ENCODE measurements around the gene DUS2.
A peak's percentile ranks its signal among the peaks of the same experiment; 100 is the strongest.
"Not testable (repeated sequence)": the region's sequence is repeated elsewhere in the genome, so short reads cannot be mapped to it uniquely, and the experiment has no call there.

DUS2 gene

GRCh38 chr16:68000450-68000849, 22.6 kb upstream of the DUS2 start:
- FAIRE-seq (no peak), DNase-seq (ENCODE audit: insufficient read length) (no peak)
- TF ChIP-seq TAF1 (IDR thresholded peaks at IDR 0.05; ENCODE audit: borderline replicate concordance, low read depth, low read length) = no peak
- no peak for TF ChIP-seq POLR2A (IDR thresholded peaks at IDR 0.05; ENCODE audit: low read depth, low read length)
- TF ChIP-seq POLR2AphosphoS5 (IDR thresholded peaks at IDR 0.05; ENCODE audit: low read depth, low read length) = no peak

GRCh38 chr16:68003031-68003430, 20.1 kb upstream of the DUS2 start:
- no peak for TF ChIP-seq POLR2AphosphoS5 (IDR thresholded peaks at IDR 0.05; ENCODE audit: low read depth, low read length)
- no peak for TF ChIP-seq TAF1 (IDR thresholded peaks at IDR 0.05; ENCODE audit: borderline replicate concordance, low read depth, low read length)
- TF ChIP-seq POLR2A (IDR thresholded peaks at IDR 0.05; ENCODE audit: low read depth, low read length) = no peak
- no peak for FAIRE-seq
- DNase-seq (ENCODE audit: insufficient read length) = no peak

DNA sequence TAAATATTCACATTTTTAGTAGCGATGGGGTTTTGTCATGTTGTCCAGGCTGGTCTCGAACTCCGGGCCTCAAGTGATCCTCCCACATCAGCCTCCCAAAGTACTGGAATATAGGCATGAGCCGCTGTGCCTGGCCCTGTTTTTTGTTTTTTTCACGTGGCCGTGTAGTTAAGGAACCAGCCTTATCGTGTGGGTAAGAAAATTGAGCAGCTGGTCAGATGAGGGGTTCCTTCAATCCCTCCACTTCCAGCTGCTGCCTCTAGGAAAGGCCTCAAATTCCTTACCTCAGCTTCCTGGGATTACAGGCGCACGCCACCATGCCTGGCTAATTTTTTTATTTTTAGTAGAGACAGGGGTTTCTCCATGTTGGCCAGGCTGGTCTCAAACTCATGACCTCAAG, 17.9 kb upstream of the DUS2 start:
- no peak for DNase-seq (ENCODE audit: insufficient read length)
- FAIRE-seq = no peak

GRCh38 chr16:68005786-68006286, 17.2 kb upstream of the DUS2 start:
- DNase-seq (ENCODE audit: insufficient read length) = no peak
- peak; percentile 56 for FAIRE-seq
- TF ChIP-seq POLR2AphosphoS5 (IDR thresholded peaks at IDR 0.05; ENCODE audit: low read depth, low read length) (no peak), POLR2A (IDR thresholded peaks at IDR 0.05; ENCODE audit: low read depth, low read length) (no peak), TAF1 (IDR thresholded peaks at IDR 0.05; ENCODE audit: borderline replicate concordance, low read depth, low read length) (no peak)

More for the DNA sequence above, 17.9 kb upstream of the DUS2 start:
- TF ChIP-seq POLR2AphosphoS5 (IDR thresholded peaks at IDR 0.05; ENCODE audit: low read depth, low read length) (no peak), POLR2A (IDR thresholded peaks at IDR 0.05; ENCODE audit: low read depth, low read length) (no peak), TAF1 (IDR thresholded peaks at IDR 0.05; ENCODE audit: borderline replicate concordance, low read depth, low read length) (no peak)

- DNase-seq (ENCODE audit: insufficient read length) (no peak), FAIRE-seq (no peak)
- no peak for TF ChIP-seq TAF1 (IDR thresholded peaks at IDR 0.05; ENCODE audit: borderline replicate concordance, low read depth, low read length)
- no peak for TF ChIP-seq POLR2A (IDR thresholded peaks at IDR 0.05; ENCODE audit: low read depth, low read length)
- TF ChIP-seq POLR2AphosphoS5 (IDR thresholded peaks at IDR 0.05; ENCODE audit: low read depth, low read length) = no peak
These were observed 13.8 kb upstream of the DUS2 start for GRCh38 chr16:68009157-68009735.

GRCh38 chr16:68009872-68010271, 13.2 kb upstream of the DUS2 start:
- FAIRE-seq; DNase-seq (ENCODE audit: insufficient read length): not testable (repeated sequence)

DNA sequence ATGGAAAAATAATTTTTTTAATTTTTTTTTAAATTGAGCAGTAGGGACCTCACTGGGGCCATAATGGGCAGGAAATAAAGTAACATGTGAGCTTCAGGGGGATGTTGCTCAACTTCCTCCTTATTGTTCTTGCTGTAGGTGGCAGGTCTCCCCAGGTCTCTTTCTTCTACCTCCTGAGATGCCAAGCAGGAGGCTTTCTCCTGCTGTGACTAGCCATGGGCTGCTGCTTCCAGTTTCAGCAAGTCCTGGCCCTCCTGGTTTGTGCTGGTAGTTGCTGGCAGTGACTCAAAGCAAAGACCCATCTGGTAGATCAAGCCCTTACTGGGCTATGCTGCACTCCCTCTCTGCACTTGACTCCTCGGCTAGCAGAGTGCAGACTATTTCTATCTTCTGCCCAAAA, 9.6 kb upstream of the DUS2 start:
- TF ChIP-seq TAF1 (IDR thresholded peaks at IDR 0.05; ENCODE audit: borderline replicate concordance, low read depth, low read length) (no peak), POLR2A (IDR thresholded peaks at IDR 0.05; ENCODE audit: low read depth, low read length) (no peak), POLR2AphosphoS5 (IDR thresholded peaks at IDR 0.05; ENCODE audit: low read depth, low read length) (no peak)
- no peak for FAIRE-seq
- no peak for DNase-seq (ENCODE audit: insufficient read length)

- DNase-seq (ENCODE audit: insufficient read length) (no peak), FAIRE-seq (no peak)
- TF ChIP-seq POLR2A (IDR thresholded peaks at IDR 0.05; ENCODE audit: low read depth, low read length) (no peak), POLR2AphosphoS5 (IDR thresholded peaks at IDR 0.05; ENCODE audit: low read depth, low read length) (no peak), TAF1 (IDR thresholded peaks at IDR 0.05; ENCODE audit: borderline replicate concordance, low read depth, low read length) (no peak)
These were observed 7.4 kb upstream of the DUS2 start, which contains the start of gene DPEP2NB for GRCh38 chr16:68015681-68016080. DPEP2NB (minus strand) TSS chr16:68015911; CDS start chr16:68015770, 141 bp downstream.

DNA sequence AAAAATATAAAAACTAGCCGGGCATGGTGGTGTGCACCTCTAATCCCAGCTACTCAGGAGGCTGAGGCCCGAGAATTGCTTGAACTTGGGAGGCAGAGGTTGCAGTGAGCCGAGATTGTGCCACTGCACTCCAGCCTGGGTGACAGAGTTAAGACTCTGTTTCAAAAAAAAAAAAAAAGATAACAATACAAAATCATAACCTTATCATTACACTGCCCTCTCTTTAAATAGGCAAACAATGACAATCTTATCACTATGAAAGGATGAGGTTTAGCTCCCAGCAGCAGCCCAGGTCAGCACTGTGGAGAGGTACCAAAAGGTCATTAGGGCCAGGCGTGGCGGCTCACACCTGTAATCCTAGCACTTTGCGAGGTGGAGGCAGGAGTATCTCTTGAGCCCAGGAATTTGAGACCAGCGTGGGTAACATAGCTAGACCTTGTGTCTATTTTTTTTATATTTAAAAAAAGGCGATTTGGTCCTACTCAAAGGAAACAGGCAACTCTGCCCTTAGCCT, 3.9 kb upstream of the DUS2 start:
- FAIRE-seq (no peak), DNase-seq (ENCODE audit: insufficient read length) (no peak)
- no peak for TF ChIP-seq POLR2AphosphoS5 (IDR thresholded peaks at IDR 0.05; ENCODE audit: low read depth, low read length)
- TF ChIP-seq TAF1 (IDR thresholded peaks at IDR 0.05; ENCODE audit: borderline replicate concordance, low read depth, low read length) = no peak
- no peak for TF ChIP-seq POLR2A (IDR thresholded peaks at IDR 0.05; ENCODE audit: low read depth, low read length)

- no peak for TF ChIP-seq TAF1 (IDR thresholded peaks at IDR 0.05; ENCODE audit: borderline replicate concordance, low read depth, low read length)
- TF ChIP-seq POLR2A (IDR thresholded peaks at IDR 0.05; ENCODE audit: low read depth, low read length) = no peak
- no peak for TF ChIP-seq POLR2AphosphoS5 (IDR thresholded peaks at IDR 0.05; ENCODE audit: low read depth, low read length)
- no peak for FAIRE-seq
- DNase-seq (ENCODE audit: insufficient read length) = no peak
These were observed 1.6 kb upstream of the DUS2 start for GRCh38 chr16:68021490-68021889.

DNA sequence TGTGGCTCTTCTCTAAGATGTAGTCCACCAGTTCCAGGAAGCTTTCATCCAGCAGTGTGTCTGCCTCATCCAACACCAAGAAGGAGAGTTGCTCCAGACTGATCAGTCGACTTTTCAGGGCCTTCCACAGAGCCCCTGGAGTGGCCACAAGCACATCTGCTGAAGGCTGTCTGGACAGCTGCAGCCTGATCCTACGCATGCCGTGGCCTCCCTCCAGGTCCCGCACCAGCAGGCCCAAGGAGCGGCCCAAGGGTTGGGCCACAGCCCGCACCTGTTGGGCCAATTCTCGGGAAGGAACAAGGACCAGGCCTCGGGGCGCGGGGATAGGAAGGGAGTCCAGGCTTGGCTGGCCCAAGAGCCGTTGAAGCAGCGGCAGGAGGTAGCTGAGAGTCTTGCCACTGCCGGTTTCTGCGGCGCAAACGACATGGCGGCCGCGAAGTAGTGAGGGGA, 781 bp upstream of the DUS2 start:
- TF ChIP-seq POLR2AphosphoS5 (IDR thresholded peaks at IDR 0.05; ENCODE audit: low read depth, low read length) (no peak), TAF1 (IDR thresholded peaks at IDR 0.05; ENCODE audit: borderline replicate concordance, low read depth, low read length) (no peak), POLR2A (IDR thresholded peaks at IDR 0.05; ENCODE audit: low read depth, low read length) (no peak)
- FAIRE-seq = no peak
- DNase-seq (ENCODE audit: insufficient read length) = no peak

GRCh38 chr16:68028996-68029395, 5.9 kb downstream of the DUS2 start:
- FAIRE-seq = no peak
- DNase-seq (ENCODE audit: insufficient read length) = no peak
- TF ChIP-seq POLR2AphosphoS5 (IDR thresholded peaks at IDR 0.05; ENCODE audit: low read depth, low read length) = no peak
- no peak for TF ChIP-seq TAF1 (IDR thresholded peaks at IDR 0.05; ENCODE audit: borderline replicate concordance, low read depth, low read length)
- TF ChIP-seq POLR2A (IDR thresholded peaks at IDR 0.05; ENCODE audit: low read depth, low read length) = no peak

DNA sequence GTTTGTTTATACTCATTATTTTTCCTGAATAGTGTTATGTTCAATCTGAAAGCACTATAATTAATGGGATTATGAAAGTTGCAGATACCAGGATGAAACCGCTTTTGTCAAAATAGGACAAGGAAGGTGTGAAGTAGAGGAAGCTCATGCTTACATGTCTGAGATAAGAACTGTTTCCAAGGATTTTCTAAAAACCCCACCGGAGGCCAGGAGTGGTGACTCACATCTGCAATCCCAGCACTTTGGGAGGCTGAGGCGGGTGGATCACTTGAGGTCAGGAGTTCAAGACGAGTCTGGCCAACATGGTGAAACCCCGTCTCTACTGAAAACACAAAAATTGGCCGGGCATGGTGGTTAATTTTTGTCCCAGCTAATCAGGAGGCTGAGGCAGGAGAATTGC, 7.0 kb downstream of the DUS2 start:
- not testable (repeated sequence) for DNase-seq (ENCODE audit: insufficient read length); FAIRE-seq

All from GM12892 (cell line).